Activated naive CD4-positive, alpha-beta T cell treated with anti-CD3 and anti-CD28 coated beads, Interleukin-2, amount 50 U/mL, for 72 hours (primary cell): ENCODE data around the gene NUAK2. TPM values are rescaled to one million over a fixed set of nuclear protein-coding genes. Genes with fewer than 3 reads are reported as not detected.
"Not testable (repeated sequence)": the region's sequence is repeated elsewhere in the genome, so short reads cannot be mapped to it uniquely, and the experiment has no call there.

Experiments
- ATAC-seq, 2 donors: fragments of 150-1000 bp; cut with Tn5 transposase; 2 replicates each; pipeline ENCODE4 v1.10.0; 2021; ENCODE audit warnings: mild to moderate bottlenecking in 2 of 2, moderate library complexity in 2 of 2
- DNase-seq, 2 donors: peaks; one replicate each; pipeline ENCODE4 v3.0.0; 2021 to 2022; ENCODE audit warnings: low spot score in 2 of 2
- H3K27ac Mint-ChIP-seq, 2 donors: one replicate each; pipeline ENCODE4 v1.8.0; 2022; ENCODE audit warnings: mild to moderate bottlenecking in 2 of 2, mixed read lengths in 2 of 2
- H3K36me3 Mint-ChIP-seq, 2 donors: one replicate each; pipeline ENCODE4 v1.8.0; 2022; ENCODE audit warnings: mixed read lengths in 2 of 2
- H3K9me3 Mint-ChIP-seq, 2 donors: one replicate each; pipeline ENCODE4 v1.8.0; 2022; ENCODE audit warnings: mixed read lengths in 2 of 2
- total RNA-seq, 2 donors: library from RNA; stranded (reverse); gene quantifications; one replicate each; pipeline ENCODE4 v1.2.3, GENCODE V29; 2022

NUAK2 gene
- total RNA-seq = 1 to 10 TPM; 5.9 to 6.8 TPM

DNA sequence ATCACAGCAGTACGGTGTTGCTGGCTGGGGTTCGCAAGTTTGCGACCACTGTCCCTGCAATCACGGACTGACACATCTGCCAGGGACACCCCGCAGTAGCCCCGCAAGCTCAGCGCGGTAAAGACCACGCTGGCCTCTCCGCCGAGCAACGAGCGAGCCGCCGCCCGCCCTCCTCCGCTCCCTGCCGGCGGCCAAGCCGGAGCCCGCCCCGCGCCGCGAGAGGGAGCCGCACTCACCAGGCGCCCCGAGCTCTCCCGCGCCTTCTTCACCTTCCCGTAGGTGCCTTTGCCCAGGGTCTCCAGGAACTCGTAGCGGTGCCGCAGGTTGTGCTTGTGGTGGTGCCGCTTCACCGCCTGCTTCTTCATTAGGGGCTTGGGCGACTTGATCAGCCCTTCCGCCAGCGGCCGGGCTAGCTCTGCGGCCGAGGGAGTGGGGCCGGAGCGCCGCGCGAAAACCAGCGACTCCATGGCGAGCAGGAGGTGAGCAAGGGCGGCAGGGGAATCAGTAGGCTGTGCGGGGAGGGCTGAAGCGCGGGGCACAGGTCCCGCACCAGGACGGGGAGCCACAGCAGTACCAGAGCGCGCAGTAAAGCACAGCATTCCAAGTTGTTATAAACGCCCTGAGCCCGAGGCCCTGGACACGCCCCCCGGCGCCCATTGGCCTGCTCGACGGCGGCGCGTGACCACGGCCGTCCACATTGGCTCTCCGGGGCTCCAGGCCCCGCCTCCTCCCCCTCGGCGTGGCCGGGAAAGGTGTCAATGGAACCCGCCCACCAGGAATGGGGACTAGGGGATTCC, at the start of gene NUAK2:
NUAK2 (minus strand) TSS at position 584 of the 797 bp plus-strand sequence; CDS start at position 467, 117 bp downstream.
- Mint-ChIP-seq H3K36me3 (peaks cover 12 to 18% of the 10 kb centered on the region in 2 donors), H3K9me3 (no peaks in the 10 kb centered on the region), H3K27ac (peak within 1 kb of the TSS; percentile 89 to 92)
- ATAC-seq (peak; percentile 84 to 87), DNase-seq (peak; percentile 83 to 87)

DNA sequence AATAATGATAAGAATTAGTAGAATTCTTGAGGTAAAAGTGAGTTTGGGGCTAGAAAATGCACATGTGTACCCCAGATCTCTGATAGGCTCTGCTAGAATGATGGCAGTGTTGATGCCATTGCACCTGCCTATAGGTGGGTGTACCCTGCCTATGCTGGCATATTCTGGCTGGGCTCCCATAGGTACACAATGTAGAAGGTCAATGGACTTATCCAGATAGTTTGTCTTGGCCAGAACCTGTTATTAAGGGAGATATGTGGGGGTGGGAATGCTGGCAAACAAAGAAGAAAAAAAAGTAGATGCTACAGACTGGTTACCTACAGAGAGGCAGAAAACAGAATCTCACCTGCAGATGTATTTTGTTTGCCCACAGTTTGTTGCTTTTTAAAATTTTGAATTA, 49.2 kb upstream of the NUAK2 start:
- ATAC-seq (no peak), DNase-seq (no peak)
- no peak overlapping the region for H3K27ac Mint-ChIP-seq
- no peaks in the 10 kb centered on the region for H3K36me3 Mint-ChIP-seq
- no peaks in the 10 kb centered on the region for H3K9me3 Mint-ChIP-seq

DNA sequence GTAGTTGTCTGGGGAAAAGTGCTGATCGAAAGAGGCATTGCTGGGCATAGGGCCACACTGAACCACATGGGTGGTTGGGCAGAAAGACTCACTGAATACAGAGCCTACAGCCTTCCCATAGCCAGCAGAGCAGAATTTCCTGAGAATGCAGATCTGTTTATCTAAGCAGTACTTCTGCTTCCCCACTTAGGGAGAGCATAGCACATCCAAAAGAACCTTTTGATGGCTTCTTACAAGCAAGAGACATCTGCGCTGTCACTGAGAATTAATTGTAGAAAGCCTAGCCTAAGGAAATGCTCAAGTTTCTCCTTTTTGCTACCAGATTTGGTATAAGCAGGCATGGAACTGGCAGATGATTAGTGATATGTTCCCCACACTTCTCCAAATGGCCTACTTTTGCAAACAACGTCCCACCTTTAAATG, 48.2 kb upstream of the NUAK2 start:
- ATAC-seq = no peak
- no peak for DNase-seq
- Mint-ChIP-seq H3K9me3 (no peaks in the 10 kb centered on the region), H3K36me3 (no peaks in the 10 kb centered on the region), H3K27ac (no peak overlapping the region)

DNA sequence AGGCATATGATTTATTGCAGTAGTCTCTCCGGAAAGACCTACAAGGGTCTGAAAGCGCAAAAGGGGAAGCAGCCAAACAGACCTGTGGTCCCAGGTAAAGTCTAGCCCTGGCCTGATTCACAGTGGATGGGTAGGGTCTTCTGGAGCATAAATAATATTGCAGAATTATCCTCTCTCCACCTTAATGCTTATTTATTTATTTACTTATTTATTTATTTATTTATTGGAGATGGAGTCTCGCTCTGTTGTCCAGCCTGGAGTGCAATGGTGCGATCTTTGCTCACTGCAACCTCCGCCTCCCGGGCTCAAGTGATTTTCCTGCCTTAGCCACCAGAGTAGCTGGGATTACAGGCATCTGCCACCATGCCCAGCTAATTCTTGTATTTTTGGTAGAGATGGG, 46.9 kb upstream of the NUAK2 start:
- H3K9me3 Mint-ChIP-seq = no peaks in the 10 kb centered on the region
- H3K27ac Mint-ChIP-seq = no peak overlapping the region
- DNase-seq = no peak
- no peaks in the 10 kb centered on the region for H3K36me3 Mint-ChIP-seq
- no peak for ATAC-seq

DNA sequence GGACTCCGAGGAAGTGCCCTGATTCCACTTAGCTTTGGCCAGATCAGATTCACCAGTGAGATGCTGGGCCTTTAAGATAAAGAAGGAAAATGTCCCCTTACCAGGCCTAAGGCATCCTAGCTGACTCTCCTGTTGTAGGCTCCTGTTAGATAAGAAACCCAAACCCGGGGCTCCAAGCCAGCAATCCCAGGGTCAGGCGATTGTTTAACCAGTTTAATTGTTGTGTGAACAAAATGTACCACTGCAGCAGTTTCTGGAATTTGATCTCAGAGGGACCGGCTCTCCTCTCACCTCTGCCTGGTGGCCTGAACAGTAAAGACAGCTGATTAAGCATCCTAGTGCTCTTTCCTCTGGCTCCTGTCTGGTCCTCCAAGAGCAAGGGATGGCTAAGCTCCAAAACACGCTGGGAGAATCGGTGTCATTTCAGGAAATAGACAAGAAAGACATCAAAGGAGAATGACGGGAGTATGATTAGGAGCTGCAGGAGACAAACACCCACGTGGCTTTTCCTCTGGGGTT, 44.5 kb upstream of the NUAK2 start:
- no peak for ATAC-seq
- Mint-ChIP-seq H3K9me3 (no peaks in the 10 kb centered on the region), H3K36me3 (no peaks in the 10 kb centered on the region), H3K27ac (no peak overlapping the region)
- DNase-seq = no peak

DNA sequence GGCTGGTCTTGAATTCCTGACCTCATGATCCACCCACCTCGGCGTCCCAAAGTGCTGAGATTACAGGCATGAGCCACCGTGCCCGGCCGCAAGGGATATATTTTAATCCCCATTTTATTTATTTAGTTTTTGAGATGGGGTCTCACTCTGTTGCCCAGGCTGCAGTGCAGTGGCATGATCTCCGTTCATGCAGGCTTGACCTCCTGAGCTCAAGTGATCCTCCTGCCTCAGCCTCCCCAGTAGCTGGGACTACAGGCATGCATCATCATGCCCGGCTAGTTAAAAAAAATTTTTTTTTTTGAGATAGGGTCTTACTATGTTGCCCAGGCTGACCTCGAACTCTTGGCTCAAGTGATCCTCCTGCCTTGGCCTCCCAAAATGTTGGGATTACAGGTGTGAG, 43.5 kb upstream of the NUAK2 start:
- not testable (repeated sequence) for H3K36me3 Mint-ChIP-seq, H3K27ac Mint-ChIP-seq, ATAC-seq, DNase-seq, H3K9me3 Mint-ChIP-seq

DNA sequence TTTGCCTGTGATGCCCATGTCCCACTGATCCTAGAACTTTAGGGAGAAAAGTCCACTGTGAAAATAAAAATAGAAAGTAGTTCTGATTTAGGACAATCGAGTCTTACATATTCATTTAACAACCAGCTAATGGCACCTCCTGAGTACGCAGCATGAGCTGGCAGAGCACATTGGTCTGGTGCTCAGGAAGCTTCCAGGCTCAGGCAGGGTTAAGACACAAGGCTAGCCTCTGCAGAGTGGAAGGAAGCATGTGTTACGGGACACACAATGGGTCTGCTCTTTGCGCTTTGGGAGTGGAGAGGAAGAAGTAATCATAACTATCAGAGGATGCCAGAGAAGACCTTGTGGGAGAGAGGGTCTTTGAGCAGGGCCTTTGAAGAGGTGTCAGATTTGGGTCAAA, 39.3 kb upstream of the NUAK2 start:
- Mint-ChIP-seq H3K9me3 (no peaks in the 10 kb centered on the region), H3K36me3 (no peaks in the 10 kb centered on the region), H3K27ac (no peak overlapping the region)
- ATAC-seq = no peak
- no peak for DNase-seq

DNA sequence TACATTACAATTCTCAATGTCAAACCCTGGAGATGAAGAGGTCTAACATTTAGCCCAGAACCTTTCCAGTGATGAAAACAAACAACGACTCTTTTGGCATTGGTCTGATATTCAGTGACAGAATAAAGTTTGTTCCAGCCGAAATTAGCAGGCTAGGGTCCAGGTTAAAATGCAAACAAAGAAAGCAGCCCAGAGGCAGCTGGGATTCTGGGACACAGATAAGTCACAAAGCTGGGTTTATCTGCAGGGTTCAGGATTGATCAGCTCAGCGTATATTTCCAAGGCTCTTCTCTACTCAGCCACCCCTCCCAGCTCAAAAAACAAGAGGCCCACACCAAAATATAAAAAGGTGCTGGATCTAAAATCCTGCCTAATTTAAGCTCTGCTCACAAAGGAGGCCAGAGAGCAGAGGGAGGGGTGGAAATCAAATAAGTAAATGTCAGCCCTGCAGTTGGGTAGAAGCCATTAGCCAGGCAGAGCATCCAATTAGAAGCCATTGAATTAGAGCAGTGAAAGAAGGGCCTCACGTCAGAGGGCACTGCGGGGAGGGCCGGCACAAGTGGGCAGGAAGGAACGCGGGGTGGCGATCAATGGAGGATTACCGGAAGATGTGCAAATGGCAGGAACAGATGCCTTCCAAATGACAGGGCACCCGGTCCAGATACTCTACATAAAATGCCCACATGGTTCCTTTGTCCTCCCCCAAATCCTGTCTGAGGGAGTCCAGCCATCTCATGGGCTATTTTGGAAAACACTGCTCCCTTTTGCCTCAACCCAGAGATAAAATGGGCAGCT, 38.4 kb upstream of the NUAK2 start:
- no peaks in the 10 kb centered on the region for H3K36me3 Mint-ChIP-seq
- no peaks in the 10 kb centered on the region for H3K9me3 Mint-ChIP-seq
- DNase-seq = no peak
- H3K27ac Mint-ChIP-seq = no peak overlapping the region
- no peak for ATAC-seq

DNA sequence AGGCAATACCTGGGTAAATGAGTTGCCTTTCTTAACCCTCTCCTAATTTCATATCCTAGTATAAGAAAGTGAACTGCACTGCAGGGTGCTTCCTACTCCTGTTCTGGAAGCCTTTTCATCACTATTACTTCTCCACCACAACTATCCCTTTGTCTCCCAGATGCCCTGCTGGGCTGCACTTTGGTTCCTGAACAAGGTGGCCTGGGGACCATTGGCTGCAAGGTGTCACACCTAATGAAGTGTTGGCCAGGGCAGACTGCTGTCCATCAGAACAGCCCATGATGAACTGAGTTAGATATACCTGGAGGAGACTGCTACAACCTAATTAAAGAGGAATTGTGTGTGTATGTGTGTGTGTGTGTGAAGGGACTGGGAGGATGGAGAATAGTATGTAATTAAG, 37.0 kb upstream of the NUAK2 start:
- H3K36me3 Mint-ChIP-seq = no peaks in the 10 kb centered on the region
- no peak overlapping the region for H3K27ac Mint-ChIP-seq
- ATAC-seq (no peak), DNase-seq (no peak)
- H3K9me3 Mint-ChIP-seq = no peaks in the 10 kb centered on the region

DNA sequence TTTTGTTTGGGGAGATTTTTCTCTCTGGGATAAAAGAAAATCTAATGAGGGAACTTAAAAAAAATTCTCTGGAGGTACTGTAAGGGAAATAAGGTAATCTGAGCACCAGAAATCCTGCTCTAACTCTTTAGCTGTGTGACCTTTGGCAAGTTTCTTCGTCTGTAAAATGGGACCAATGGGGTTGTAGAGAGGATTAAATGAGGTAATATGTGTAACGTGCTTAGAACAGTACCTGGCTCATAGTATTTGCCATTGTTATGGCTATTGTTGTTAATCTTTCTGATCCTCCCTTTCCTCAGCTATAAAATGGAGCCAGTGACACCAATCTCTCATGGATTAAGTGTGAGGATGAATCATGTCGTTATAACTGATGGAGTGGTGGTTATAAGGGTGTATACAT, 36.0 kb upstream of the NUAK2 start:
- no peak for ATAC-seq
- Mint-ChIP-seq H3K9me3 (no peaks in the 10 kb centered on the region), H3K36me3 (no peaks in the 10 kb centered on the region), H3K27ac (no peak overlapping the region)
- DNase-seq = no peak

DNA sequence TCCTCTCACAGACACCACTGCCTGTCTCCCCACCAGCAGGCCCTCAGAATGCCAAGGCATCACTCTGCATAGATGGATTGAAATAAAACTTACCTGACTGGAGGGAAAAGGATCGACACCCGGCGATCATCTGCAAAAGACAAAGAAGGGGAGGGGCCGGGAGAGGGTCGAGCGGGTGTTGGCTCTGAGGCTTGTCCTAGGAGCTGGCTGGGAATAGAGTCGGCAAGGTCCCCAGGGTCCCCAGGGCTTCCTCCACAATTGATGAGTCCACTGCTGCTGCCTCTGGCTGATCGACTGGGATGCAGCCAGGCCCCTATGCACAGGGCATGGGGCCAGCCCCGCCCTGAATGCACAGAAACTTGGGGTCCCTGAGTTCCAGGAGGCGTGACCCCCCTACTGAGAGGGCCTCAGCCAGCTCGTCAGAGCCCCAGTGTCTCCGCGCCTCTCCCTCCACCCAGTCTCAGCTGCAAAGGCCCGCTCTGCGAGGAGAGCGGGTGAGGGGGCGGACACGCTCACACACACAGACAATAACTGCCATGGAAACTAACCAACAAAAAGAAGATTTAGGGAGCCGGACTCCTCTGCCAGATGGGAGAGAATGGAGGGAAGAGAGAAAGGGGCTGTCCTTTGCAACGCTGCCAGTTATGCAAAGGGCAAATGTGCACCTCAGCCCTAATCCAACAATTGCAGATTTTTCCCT, 35.0 kb upstream of the NUAK2 start, which contains the start of gene KLHDC8A:
KLHDC8A (minus strand) TSS at position 483 of the 700 bp plus-strand sequence. CDS start 13,318 bp downstream, outside the sequence.
- no peaks in the 10 kb centered on the region for H3K36me3 Mint-ChIP-seq
- H3K9me3 Mint-ChIP-seq = no peaks in the 10 kb centered on the region
- DNase-seq (no peak), ATAC-seq (no peak)
- H3K27ac Mint-ChIP-seq = no peak within 1 kb of the TSS

DNA sequence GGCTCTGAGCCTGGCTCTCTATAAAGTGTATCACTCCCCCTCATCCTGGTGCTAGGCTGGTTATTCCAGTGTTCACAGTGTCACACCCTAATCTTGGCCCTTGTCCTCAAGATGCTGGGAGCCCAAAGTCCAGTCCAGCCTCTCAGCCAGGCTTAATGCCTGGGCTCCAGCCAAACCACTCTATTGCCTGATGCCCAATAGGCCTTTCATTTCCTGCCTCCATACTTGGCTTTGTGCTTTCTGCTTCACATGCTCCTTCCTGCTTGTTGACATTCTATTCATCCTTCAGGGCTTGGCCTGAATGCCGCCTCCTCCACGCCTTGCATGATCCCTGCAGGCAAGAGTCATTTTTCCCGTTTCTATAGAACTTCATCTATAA, 33.5 kb upstream of the NUAK2 start:
- ATAC-seq (no peak), DNase-seq (no peak)
- no peak overlapping the region for H3K27ac Mint-ChIP-seq
- H3K36me3 Mint-ChIP-seq = no peaks in the 10 kb centered on the region
- no peaks in the 10 kb centered on the region for H3K9me3 Mint-ChIP-seq

DNA sequence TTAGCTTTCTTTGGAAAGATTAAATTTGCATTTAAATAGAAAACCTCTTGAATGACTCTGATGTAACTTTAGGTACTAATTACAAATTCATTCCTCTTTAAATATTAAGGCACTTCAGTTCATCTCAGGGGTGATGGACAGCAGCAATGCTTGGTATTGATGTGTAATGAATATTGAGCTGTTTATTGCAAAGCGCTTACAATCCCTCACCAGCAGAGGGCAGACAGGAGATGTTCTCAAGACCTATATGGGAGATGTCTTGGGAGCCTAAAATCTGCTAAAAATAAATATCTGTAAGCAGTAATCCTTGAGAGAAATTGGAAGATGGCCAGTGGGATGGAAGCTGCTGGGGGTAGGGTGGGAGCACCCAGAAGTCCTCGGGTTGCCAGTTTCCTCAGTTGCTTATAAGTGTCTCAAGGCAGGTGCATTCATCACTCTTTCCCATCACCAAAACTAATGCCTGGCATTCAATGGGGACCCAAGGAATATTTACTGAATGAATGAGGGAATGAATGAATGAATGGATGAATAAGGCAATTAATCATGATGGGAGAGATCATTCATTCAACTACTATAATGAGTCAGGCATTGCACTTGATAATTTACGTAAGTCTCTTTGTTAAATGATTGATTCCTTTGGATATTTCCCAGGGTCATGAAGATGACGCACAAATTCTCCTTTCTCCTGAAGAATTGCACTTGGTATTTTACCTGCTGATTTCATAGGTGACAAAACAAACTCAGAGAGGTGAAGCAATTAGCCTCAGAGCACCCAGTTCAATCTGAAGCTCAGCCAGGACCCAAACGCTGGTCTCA, 32.9 kb upstream of the NUAK2 start:
- DNase-seq (peak in 1 of 2 donors; percentile 66), ATAC-seq (peak; percentile 58 to 61)
- Mint-ChIP-seq H3K36me3 (no peaks in the 10 kb centered on the region), H3K9me3 (no peaks in the 10 kb centered on the region), H3K27ac (no peak overlapping the region)

DNA sequence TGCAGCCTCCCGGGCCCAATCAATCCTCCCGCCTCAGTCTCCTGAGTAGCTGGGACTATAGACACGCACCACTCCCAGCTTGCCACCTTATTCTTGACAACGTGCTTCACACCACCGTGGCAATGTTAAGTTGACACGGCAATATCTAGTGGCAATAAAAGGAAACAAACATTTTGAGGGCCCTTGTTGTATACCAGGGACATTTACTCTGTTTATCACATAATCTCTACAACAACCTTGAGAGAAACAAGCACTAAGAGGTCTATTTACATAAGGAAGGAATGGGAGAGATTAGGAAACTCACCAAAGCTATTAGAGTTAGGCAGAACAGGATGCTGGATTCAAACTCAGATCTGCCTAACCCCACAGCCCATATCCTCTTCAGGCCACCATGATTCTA, 32.1 kb upstream of the NUAK2 start:
- Mint-ChIP-seq H3K36me3 (no peaks in the 10 kb centered on the region), H3K27ac (no peak overlapping the region), H3K9me3 (no peaks in the 10 kb centered on the region)
- ATAC-seq (no peak), DNase-seq (no peak)

DNA sequence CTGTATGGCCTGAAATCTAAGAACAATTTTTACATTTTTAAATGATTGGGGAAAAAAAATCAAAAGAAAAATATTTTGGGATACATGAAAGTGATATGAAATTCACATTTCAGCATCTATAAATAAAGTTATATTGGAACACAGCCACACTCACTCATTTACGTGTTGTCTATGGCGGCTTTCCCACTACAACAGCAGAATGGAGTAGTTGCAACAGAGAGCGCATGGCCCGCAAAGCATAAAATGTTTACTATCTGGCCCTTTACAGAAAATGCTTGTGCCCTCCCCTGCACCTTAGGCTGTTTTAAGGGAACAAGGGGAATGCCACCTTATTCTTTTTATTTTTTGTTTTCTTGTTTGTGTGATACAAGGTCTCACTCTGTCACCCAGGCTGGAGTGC, 31.6 kb upstream of the NUAK2 start:
- H3K36me3 Mint-ChIP-seq = no peaks in the 10 kb centered on the region
- ATAC-seq (no peak), DNase-seq (no peak)
- no peaks in the 10 kb centered on the region for H3K9me3 Mint-ChIP-seq
- no peak overlapping the region for H3K27ac Mint-ChIP-seq

DNA sequence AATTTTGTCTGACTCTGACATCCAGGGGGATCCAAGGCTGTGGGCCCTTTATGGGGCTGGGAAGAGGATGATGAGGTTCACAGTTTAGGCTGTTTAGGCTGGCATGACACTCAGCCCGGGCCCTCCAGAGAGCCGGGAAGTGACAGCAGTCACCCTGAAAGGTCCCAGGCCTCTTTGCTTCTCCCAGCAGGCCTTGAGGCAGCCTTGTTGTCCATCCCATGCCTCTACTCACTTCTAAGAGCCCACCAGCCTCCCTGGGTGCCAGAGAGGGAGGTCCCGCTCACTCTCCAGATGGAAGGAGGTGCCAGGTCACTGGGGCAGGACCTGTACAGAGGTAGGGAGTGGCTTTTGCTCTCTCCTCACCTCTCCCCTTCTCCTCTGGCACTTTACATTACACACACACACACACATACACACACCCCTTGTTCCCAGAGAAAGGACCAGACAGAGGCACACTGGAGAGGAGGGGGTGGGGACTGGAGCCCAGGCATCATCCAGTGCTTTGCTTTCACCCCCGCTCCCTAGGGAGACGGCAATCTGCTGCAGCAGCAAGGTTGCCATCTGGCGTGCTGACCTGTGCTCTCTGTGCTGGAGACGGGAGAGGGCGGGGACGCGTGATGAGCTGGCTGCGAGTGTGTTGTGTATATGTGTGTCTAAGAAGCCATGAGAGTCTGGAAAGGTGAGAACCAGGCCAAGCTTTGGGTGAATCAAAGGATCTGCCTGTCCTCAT, 30.6 kb upstream of the NUAK2 start:
- no peak for DNase-seq
- H3K9me3 Mint-ChIP-seq = no peaks in the 10 kb centered on the region
- ATAC-seq = no peak
- no peak overlapping the region for H3K27ac Mint-ChIP-seq
- no peaks in the 10 kb centered on the region for H3K36me3 Mint-ChIP-seq
